ENCODE results near the gene OOSP4A. TPM values are rescaled to one million over a fixed set of nuclear protein-coding genes. Genes with fewer than 3 reads are reported as not detected.

Gene OOSP4A
- total and polyA plus RNA-seq, 2 of the 13 experiments (the other 11 are each of a cell fraction or from before 2014, with no cell fraction given) = not detected

DNA sequence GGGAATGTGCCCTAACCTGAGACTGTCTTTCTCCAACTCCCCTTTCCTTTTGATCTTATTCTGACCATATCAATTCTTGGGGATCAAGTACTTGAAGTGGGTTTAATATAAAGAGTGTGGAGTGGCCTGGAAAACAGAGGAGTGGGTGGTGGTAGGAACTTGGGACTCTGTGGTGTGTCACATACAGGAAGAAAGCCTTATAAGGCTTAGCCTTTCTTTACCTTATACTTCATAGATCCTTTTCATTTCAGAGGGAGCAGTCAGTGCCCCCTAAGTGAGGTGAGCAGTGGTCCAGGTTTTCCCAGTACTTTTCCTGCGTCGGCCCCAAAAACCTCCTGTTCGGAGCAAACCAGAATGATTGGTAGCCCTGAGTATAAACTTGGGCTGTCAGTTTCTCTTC is 25.1 kb upstream of the OOSP4A start:
- H3K36me3 ChIP-seq (replicated peaks in 1 of 2; ENCODE audit: control insufficient read depth in 1 of 2, insufficient read depth in 2 of 2, low read length in 2 of 2) = no peaks in the 10 kb centered on the region
- H3K9me3 ChIP-seq (ENCODE audit: low read length) = no peaks in the 10 kb centered on the region
- intact Hi-C loops (cut with micrococcal nuclease; ENCODE audit: unreplicated experiment) (no loop called here), in situ Hi-C loops (cut with HindIII; ENCODE audit: extremely low pct_ligation_motif_present, low pct_unique_long_range_greater_than_20kb) (no loop called here)
- ChIA-PET CTCF (ENCODE audit: low intra/inter-chr PET ratio, low total read pairs) (no interaction called here), POLR2A (no interaction called here)
- no peak overlapping the region for H3K4me3 ChIP-seq (replicated peaks in 1 of 3; ENCODE audit: insufficient read depth in 1 of 3, low read depth in 2 of 3, low read length in 3 of 3)
- no peak overlapping the region for H3K27ac ChIP-seq (ENCODE audit: extremely low read length, insufficient read depth, low read length)
- H3K4me1 ChIP-seq (ENCODE audit: insufficient read depth, low read length) = no peaks in the 10 kb centered on the region
- ATAC-seq = no peak
- no TSS peak for BruUV-seq (replicated peaks)
- TF ChIP-seq KDM3A (CRISPR knock-in tag; IDR thresholded peaks at IDR 0.05; ENCODE audit: low read depth) (no peak), ZNF737 (CRISPR knock-in tag; IDR thresholded peaks at IDR 0.05; ENCODE audit: borderline replicate concordance) (no peak), FOXA3 (CRISPR knock-in tag; IDR thresholded peaks at IDR 0.05) (no peak), ETV6 (CRISPR knock-in tag; conservative IDR thresholded peaks at IDR 0.05) (no peak)
- TF ChIP-seq, protein P1, sequence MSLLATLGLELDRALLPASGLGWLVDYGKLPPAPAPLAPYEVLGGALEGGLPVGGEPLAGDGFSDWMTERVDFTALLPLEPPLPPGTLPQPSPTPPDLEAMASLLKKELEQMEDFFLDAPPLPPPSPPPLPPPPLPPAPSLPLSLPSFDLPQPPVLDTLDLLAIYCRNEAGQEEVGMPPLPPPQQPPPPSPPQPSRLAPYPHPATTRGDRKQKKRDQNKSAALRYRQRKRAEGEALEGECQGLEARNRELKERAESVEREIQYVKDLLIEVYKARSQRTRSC (CRISPR knock-in tag; IDR thresholded peaks at IDR 0.05; ENCODE audit: low read depth) = no peak
- H3K27me3 ChIP-seq (ENCODE audit: control insufficient read depth in 1 of 2, insufficient read depth in 2 of 2, low read length in 2 of 2) = no peaks in the 10 kb centered on the region
- no peaks in the 10 kb centered on the region for H3K79me2 ChIP-seq (ENCODE audit: insufficient read depth, low read length)
- no peak for FAIRE-seq
- no peak overlapping the region for H3K9ac ChIP-seq (ENCODE audit: insufficient read depth, low read depth, low read length)
- no peak overlapping the region for H3K4me2 ChIP-seq (ENCODE audit: low read depth, low read length)
- no peak overlapping the region for H2AFZ ChIP-seq (ENCODE audit: low read length)
- no peaks in the 10 kb centered on the region for H4K20me1 ChIP-seq (ENCODE audit: insufficient read depth, low read length)
- no peak for DNase-seq (ENCODE audit: low spot score)
- WGBS (ENCODE audit: low lambda C conversion rate) = 83% methylated on average over 3 of the region's 3 CpGs

DNA sequence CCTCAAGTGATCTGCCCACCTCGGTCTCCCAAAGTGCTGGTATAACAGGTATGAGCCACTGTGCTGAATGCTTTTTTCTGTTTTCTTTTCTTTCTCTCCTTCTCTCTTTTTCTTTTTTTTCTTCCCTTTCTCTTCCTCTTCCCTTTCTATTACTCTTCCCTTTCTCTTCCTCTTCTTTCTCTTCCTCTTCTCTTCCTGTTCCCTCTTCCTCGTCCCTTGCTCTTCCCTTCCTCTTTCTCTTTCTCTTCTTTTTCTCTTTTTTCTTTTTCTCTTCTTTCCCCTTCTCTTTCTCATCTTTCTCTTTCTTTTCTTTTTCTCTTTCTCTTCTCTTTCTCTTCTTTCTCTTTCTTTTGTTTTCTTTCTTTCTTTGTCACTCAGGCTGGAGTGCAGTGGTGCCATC is 24.4 kb upstream of the OOSP4A start:
- no peak overlapping the region for H3K4me3 ChIP-seq (replicated peaks in 1 of 3; ENCODE audit: insufficient read depth in 1 of 3, low read depth in 2 of 3, low read length in 3 of 3)
- FAIRE-seq (no peak), ATAC-seq (no peak), DNase-seq (ENCODE audit: low spot score) (no peak)
- H3K4me2 ChIP-seq (ENCODE audit: low read depth, low read length) = no peak overlapping the region
- H3K36me3 ChIP-seq (replicated peaks in 1 of 2; ENCODE audit: control insufficient read depth in 1 of 2, insufficient read depth in 2 of 2, low read length in 2 of 2) = no peaks in the 10 kb centered on the region
- H3K9ac ChIP-seq (ENCODE audit: insufficient read depth, low read depth, low read length) = no peak overlapping the region
- intact Hi-C loops (cut with micrococcal nuclease; ENCODE audit: unreplicated experiment) = no loop called here
- no peaks in the 10 kb centered on the region for H4K20me1 ChIP-seq (ENCODE audit: insufficient read depth, low read length)
- no peaks in the 10 kb centered on the region for H3K4me1 ChIP-seq (ENCODE audit: insufficient read depth, low read length)
- no TSS peak for BruUV-seq (replicated peaks)
- H3K9me3 ChIP-seq (ENCODE audit: low read length) = no peaks in the 10 kb centered on the region
- ChIA-PET CTCF (ENCODE audit: low intra/inter-chr PET ratio, low total read pairs) (no interaction called here), POLR2A (no interaction called here)
- in situ Hi-C loops (cut with HindIII; ENCODE audit: extremely low pct_ligation_motif_present, low pct_unique_long_range_greater_than_20kb) = no loop called here
- WGBS (ENCODE audit: low lambda C conversion rate) = 1% methylated on average over 2 of the region's 2 CpGs
- H3K27ac ChIP-seq (ENCODE audit: extremely low read length, insufficient read depth, low read length) = no peak overlapping the region
- no peaks in the 10 kb centered on the region for H3K27me3 ChIP-seq (ENCODE audit: control insufficient read depth in 1 of 2, insufficient read depth in 2 of 2, low read length in 2 of 2)
- H2AFZ ChIP-seq (ENCODE audit: low read length) = no peak overlapping the region
- no peaks in the 10 kb centered on the region for H3K79me2 ChIP-seq (ENCODE audit: insufficient read depth, low read length)
- TF ChIP-seq, protein P2, sequence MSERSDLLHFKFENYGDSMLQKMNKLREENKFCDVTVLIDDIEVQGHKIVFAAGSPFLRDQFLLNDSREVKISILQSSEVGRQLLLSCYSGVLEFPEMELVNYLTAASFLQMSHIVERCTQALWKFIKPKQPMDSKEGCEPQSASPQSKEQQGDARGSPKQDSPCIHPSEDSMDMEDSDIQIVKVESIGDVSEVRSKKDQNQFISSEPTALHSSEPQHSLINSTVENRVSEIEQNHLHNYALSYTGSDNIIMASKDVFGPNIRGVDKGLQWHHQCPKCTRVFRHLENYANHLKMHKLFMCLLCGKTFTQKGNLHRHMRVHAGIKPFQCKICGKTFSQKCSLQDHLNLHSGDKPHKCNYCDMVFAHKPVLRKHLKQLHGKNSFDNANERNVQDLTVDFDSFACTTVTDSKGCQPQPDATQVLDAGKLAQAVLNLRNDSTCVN (CRISPR knock-in tag; IDR thresholded peaks at IDR 0.05; ENCODE audit: borderline replicate concordance) = no peak
- TF ChIP-seq SRSF1 (optimal IDR thresholded peaks at IDR 0.05; ENCODE audit: low read depth, low read length) (no peak), ZNF883 (CRISPR knock-in tag; IDR thresholded peaks at IDR 0.05; ENCODE audit: not compliant biosample characterization) (no peak), ZEB1 (IDR thresholded peaks at IDR 0.05; ENCODE audit: insufficient replicate concordance, low read depth) (no peak), FIP1L1 (IDR thresholded peaks at IDR 0.05; ENCODE audit: borderline replicate concordance, insufficient read depth, low read depth, low read length) (no peak), SPEN (CRISPR knock-in tag; IDR thresholded peaks at IDR 0.05; ENCODE audit: low read depth) (no peak), ZFAT (CRISPR knock-in tag; conservative IDR thresholded peaks at IDR 0.05) (no peak), RFX3 (CRISPR knock-in tag; IDR thresholded peaks at IDR 0.05) (no peak)
- TF ChIP-seq, protein P3, sequence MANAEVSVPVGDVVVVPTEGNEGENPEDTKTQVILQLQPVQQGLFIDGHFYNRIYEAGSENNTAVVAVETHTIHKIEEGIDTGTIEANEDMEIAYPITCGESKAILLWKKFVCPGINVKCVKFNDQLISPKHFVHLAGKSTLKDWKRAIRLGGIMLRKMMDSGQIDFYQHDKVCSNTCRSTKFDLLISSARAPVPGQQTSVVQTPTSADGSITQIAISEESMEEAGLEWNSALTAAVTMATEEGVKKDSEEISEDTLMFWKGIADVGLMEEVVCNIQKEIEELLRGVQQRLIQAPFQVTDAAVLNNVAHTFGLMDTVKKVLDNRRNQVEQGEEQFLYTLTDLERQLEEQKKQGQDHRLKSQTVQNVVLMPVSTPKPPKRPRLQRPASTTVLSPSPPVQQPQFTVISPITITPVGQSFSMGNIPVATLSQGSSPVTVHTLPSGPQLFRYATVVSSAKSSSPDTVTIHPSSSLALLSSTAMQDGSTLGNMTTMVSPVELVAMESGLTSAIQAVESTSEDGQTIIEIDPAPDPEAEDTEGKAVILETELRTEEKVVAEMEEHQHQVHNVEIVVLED (CRISPR knock-in tag; IDR thresholded peaks at IDR 0.05; ENCODE audit: borderline replicate concordance) = no peak
- TF ChIP-seq, protein P4, sequence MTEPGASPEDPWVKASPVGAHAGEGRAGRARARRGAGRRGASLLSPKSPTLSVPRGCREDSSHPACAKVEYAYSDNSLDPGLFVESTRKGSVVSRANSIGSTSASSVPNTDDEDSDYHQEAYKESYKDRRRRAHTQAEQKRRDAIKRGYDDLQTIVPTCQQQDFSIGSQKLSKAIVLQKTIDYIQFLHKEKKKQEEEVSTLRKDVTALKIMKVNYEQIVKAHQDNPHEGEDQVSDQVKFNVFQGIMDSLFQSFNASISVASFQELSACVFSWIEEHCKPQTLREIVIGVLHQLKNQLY (CRISPR knock-in tag; IDR thresholded peaks at IDR 0.05) = no peak
